BE2C (cell line): Measurements from ENCODE around the gene LRRC4C. TPM values are rescaled to one million over a fixed set of nuclear protein-coding genes. Genes with fewer than 3 reads are reported as not detected.

Experiments
- DNase-seq: peaks from one replicate; pipeline ENCODE4 v3.0.0-alpha.2; 2020
- H3K27me3 ChIP-seq: fragments of 250-450 bp; sonication (Bioruptor Pico); 2 replicates; pipeline ENCODE4 v1.5.1; 2020; ENCODE audit warnings: mild to moderate bottlenecking
- H3K36me3 ChIP-seq: fragments of 250-450 bp; sonication (Bioruptor Pico); 2 replicates; pipeline ENCODE4 v1.5.1; 2020; ENCODE audit warnings: mild to moderate bottlenecking
- H3K4me1 ChIP-seq: fragments of 250-450 bp; sonication (Bioruptor Pico); 2 replicates; pipeline ENCODE4 v1.5.1; 2020
- H3K4me3 ChIP-seq: 2 replicates; pipeline ENCODE4 v1.5.1; 2011; ENCODE audit warnings: low read depth, low read length
- H3K9me3 ChIP-seq: fragments of 250-450 bp; sonication (Bioruptor Pico); 2 replicates; pipeline ENCODE4 v1.5.1; 2020
- polyA plus RNA-seq: library from polyadenylated mRNA; unstranded; fragments of >200 nt; gene quantifications from one replicate; pipeline ENCODE4 v1.2.1, GENCODE V29; 2012; ENCODE audit warnings: low read depth, missing spikeins; ENCODE audit not compliant: insufficient read length, insufficient read depth
- TF ChIP-seq, protein P1 (sequence below): IDR thresholded peaks from 2 replicates; pipeline ENCODE4 v1.5.1; 2012; ENCODE audit warnings: mild to moderate bottlenecking, low read depth, low read length

LRRC4C gene
- polyA plus RNA-seq = 0.51 TPM

DNA sequence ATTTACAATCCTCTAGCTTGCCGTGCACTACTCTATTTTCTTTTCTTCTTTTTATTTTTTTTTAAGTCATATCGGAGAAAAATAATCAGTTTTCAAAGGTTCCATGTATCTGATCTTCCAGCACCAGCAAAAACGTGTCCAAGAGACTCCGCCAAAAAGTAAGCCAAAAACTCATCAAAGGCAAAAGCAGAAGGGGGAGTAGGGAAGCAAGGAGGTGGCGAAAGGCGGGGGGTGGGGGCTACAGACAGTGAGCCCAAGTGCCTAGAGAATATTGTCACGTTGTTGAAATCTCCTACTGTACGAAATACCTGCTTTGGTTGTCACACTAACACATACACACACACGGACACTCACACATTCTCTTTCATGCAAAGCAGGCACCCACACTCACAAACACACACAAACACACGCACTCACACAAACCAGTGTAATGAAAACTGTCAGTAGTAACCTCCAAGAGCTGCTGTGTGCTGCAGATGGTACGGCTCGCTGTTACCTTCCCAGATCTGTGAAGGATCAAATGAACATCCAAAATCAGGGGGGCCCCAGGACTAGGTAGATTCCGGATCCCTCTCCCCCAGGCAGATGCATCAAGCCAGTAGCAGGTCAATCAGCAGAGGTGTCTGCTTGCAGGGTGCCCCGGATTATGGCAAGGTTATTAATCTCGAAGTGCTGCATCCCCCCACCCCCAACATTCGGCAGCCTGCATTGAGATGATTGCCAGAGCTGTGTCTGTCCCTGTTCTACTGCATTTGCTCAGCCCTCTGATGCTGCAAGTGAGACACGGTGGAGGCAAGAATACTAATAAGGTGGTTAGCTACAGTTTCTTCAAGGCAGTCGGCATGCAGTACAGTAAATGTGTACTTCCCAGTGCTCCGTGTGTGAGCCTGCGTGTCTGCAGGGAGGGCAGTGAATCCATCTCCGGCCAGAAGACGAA lies at the start of gene LRRC4C:
LRRC4C (minus strand) TSS at position 188 of the 937 bp plus-strand sequence.
- TF ChIP-seq, protein P1, sequence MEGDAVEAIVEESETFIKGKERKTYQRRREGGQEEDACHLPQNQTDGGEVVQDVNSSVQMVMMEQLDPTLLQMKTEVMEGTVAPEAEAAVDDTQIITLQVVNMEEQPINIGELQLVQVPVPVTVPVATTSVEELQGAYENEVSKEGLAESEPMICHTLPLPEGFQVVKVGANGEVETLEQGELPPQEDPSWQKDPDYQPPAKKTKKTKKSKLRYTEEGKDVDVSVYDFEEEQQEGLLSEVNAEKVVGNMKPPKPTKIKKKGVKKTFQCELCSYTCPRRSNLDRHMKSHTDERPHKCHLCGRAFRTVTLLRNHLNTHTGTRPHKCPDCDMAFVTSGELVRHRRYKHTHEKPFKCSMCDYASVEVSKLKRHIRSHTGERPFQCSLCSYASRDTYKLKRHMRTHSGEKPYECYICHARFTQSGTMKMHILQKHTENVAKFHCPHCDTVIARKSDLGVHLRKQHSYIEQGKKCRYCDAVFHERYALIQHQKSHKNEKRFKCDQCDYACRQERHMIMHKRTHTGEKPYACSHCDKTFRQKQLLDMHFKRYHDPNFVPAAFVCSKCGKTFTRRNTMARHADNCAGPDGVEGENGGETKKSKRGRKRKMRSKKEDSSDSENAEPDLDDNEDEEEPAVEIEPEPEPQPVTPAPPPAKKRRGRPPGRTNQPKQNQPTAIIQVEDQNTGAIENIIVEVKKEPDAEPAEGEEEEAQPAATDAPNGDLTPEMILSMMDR = no peak
- Histone ChIP-seq H3K27me3 (no peaks in the 10 kb centered on the region), H3K4me3 (peak within 1 kb of the TSS; percentile 44), H3K9me3 (no peaks in the 10 kb centered on the region), H3K36me3 (no peaks in the 10 kb centered on the region), H3K4me1 (no peaks in the 10 kb centered on the region)
- DNase-seq = no peak

DNA sequence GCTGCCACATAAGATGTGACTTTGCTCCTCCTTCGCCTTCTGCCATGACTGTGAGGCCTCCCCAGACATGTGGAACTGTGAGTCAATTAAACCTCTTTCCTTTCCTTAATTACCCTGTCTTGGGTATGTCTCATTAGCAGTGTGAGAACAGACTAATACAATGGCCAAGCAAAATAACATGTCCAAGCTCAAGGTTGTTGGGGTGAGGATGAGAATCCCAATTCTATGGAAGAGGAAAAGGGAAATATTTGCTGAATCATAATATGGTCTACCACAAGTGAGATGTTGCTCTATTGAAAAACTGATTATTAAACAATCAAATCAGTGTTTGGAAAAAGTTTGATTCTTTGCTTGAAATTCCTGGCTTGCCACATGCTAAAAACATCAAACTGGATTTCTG lies 48.7 kb upstream of the LRRC4C start:
- TF ChIP-seq, protein P1 = no peak
- H3K36me3 ChIP-seq = no peaks in the 10 kb centered on the region
- no peak for DNase-seq
- no peak overlapping the region for H3K4me3 ChIP-seq
- H3K9me3 ChIP-seq = no peaks in the 10 kb centered on the region
- H3K27me3 ChIP-seq = no peaks in the 10 kb centered on the region
- no peaks in the 10 kb centered on the region for H3K4me1 ChIP-seq

DNA sequence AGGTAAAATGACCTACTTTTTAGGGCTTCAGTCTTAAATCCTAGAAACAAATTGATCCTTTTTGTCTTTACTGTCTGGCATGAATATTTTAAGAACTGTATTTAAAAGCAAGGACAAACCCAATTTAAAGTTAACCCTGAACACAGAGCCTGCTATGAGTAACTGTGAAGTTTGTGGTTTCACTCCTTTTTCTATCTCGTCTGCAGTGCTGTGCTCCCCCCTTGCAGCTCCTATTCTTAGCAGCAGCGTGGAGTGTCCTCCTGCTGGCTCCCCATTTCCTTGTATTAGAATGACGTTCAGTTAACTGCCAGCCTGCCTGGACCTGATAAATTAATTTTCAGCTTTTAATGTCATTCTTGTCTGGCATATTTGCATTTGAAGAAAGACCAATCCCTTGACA lies 40.0 kb upstream of the LRRC4C start:
- Histone ChIP-seq H3K9me3 (no peaks in the 10 kb centered on the region), H3K4me3 (no peak overlapping the region), H3K36me3 (no peaks in the 10 kb centered on the region), H3K4me1 (no peaks in the 10 kb centered on the region), H3K27me3 (no peaks in the 10 kb centered on the region)
- no peak for DNase-seq
- TF ChIP-seq, protein P1 = no peak

- Histone ChIP-seq H3K4me3 (no peak overlapping the region), H3K4me1 (no peaks in the 10 kb centered on the region), H3K9me3 (no peaks in the 10 kb centered on the region), H3K36me3 (no peaks in the 10 kb centered on the region), H3K27me3 (no peaks in the 10 kb centered on the region)
- TF ChIP-seq, protein P1 = peak; percentile 34
- DNase-seq = no peak
Measured at GRCh38 chr11:41498726-41499125, 39.3 kb upstream of the LRRC4C start.

DNA sequence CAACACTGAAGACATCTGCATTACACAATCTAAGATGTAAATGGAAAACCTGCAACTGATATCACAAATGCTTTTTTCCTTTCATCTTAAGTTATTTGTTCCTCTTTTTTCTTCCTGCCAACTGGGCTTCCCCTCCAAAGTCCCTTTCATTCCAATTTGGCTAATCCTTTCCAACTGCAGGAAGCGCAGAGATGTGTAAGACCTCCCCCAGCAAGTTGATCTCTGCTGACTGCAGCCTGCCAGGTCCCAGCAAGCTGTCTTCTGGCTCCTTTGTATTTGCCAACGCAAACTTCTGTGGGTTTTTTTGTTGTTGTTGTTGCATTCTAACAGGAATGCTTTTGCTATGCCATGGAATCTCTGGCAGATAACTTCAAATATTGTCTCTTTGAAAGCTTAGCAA lies 38.5 kb upstream of the LRRC4C start:
- H3K4me3 ChIP-seq = no peak overlapping the region
- no peak for DNase-seq
- H3K9me3 ChIP-seq = no peaks in the 10 kb centered on the region
- H3K36me3 ChIP-seq = no peaks in the 10 kb centered on the region
- H3K27me3 ChIP-seq = no peaks in the 10 kb centered on the region
- TF ChIP-seq, protein P1 = no peak
- H3K4me1 ChIP-seq = no peaks in the 10 kb centered on the region

DNA sequence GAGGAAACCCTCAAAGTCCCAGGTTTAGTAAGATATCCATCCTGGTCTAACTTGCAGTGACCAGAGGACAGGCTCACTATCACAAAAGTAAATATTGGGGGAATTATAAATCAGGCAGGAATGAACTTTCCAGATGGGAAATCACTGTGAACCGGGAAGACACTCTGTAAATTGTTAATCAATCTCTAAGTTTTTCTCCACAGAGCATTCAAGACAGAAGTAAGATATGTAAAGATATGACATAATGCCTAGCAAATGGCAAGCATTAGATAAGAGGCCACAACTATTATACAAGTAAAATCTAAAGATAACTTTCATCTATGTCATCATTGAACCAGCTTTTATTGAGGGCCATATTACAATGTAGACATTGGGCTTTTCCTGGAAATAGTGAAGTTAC lies 35.3 kb upstream of the LRRC4C start:
- H3K9me3 ChIP-seq = no peaks in the 10 kb centered on the region
- H3K4me3 ChIP-seq = no peak overlapping the region
- no peaks in the 10 kb centered on the region for H3K27me3 ChIP-seq
- no peak for DNase-seq
- H3K4me1 ChIP-seq = no peaks in the 10 kb centered on the region
- TF ChIP-seq, protein P1 = no peak
- H3K36me3 ChIP-seq = no peaks in the 10 kb centered on the region
